HG03442 (cell line): Measurements from ENCODE around the gene OR7G3.

Experiments
- ATAC-seq: cut with Tn5 transposase; IDR thresholded peaks from one replicate; pipeline ENCODE4 v1.9.1; 2021; ENCODE audit warnings: mild to moderate bottlenecking, moderate library complexity; ENCODE audit not compliant: unreplicated experiment

Gene OR7G3

DNA sequence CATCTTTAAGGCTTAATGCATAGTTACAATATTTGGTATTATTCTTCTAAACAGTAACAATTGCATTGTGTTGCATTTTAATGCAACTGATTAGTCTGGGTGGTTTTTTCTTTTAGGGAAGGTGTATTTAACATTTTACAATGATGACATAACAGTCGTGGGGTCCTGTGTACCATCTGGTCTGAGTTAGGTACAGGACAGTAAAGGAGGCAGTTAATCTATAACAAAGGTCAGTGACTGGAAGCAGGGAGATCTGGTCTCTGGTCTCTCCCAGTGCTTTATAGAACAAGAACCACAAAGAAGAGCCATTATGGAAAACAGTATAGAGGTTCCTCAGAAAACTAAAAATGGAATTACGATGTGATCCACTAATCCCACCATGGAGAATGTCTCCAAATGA, 16.8 kb downstream of the OR7G3 start:
- no peak for ATAC-seq

DNA sequence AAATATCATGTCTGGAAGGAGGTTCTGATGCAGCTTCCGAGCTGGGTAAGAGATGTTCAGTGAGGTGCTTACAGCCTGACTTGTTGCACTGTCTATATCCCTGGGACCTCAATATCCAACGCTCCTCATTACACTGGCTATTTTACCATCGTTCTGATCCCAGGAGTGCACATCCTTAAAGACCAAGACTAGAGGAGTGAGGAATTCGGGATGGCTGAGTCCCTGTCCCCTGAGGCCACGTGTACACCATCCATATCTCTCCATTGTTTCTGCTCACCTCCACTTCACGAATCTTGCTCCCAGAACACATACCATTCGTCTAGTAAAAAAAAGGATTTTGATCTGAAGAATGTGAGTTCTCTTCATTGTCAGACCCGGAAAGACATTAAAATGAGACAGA, 19.4 kb downstream of the OR7G3 start, which contains the start of gene OR7G2:
TSS of gene OR7G2 (minus strand) at position 101 of the 400 bp plus-strand sequence. CDS start 4,232 bp downstream, outside the sequence.
- ATAC-seq: no peak

DNA sequence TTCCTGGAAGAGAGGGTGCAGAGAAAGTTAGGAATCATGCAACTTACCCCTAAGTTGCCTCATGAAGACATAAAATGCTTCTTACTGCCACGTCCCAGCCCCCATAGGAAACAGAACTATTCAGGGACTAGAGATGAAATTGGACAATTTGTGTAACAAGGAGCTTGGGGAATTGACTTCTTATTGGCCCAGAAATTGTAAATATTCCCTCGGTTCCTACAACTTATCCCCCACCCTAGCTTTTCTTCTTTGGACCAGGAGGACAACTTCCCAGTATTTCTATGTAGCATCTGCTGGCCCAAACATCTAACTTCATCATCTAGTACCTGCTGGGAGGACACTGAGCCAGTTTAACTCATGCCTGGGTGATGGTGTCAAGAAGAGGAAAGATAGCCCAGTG, 40.0 kb downstream of the OR7G3 start, which contains the start of gene OR1M1:
TSS of gene OR1M1 (plus strand) at position 301 of the 400 bp plus-strand sequence. CDS start 6,184 bp downstream, outside the sequence.
- no peak for ATAC-seq

DNA sequence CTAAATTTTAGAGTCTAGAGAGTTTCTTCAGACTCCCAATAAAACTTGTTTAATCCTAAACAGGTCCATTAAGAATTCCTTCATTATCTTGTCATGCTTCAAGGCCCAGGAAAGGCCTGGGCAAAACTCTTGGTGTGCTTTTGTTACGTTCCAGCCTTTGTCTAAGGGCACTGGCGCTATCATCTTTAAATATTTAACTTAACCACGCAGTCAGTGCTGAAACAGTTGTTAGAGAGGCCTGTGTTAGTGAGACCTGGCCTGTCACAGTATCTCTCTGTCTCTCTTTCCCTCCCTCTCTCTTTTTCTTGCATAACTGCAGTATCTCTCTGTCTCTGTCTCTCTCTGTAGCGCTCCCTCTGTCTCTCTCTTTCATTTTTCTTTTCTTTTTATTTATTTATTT, 48.1 kb downstream of the OR7G3 start:
- ATAC-seq: no peak

DNA sequence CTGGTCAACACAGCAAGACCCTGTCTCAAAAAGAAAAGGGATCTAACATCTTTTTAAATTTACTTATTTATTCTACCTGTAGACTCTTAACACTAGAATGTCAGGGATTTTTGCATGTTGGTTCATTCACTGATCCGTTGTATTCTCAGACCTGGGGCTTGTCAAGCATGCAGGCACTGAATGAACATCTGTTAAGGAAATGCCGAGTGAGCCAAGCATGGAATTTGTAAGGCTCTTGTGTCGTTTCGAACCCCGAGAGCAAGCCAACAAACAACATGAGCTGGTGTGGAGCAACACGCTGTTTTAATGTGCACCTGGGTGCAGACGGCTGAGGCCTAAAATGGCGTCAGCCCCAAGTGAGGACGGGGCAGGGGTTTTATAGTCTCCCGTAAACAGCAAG, 49.8 kb downstream of the OR7G3 start:
- ATAC-seq: no peak
